PC-3 (cell line): ENCODE results near the gene MPI. TPM values are rescaled to one million over a fixed set of nuclear protein-coding genes. Genes with fewer than 3 reads are reported as not detected.

ENCODE experiments used
- ATAC-seq: fragments of 200-7000 bp; cut with Tn5 transposase; 2 replicates; pipeline ENCODE4 v1.9.1; 2020; ENCODE audit warnings: mild to moderate bottlenecking, moderate library complexity
- BruUV-seq: library from RNA; stranded (reverse); fragments of 400-500 nt; replicated peaks from 2 replicates; lab custom pipeline; 2021; lab: Mats Ljungman, UMichigan
- CTCF ChIA-PET: fragments of 300-600 bp; sonication (Branson Sonifier 250); formaldehyde crosslinking; loops from one replicate; lab custom pipeline; 2022; ENCODE audit warnings: antibody characterized with exemption; lab: Charles Lee
- POLR2A ChIA-PET: fragments of 300-600 bp; sonication (Branson Sonifier 250); formaldehyde crosslinking; loops from one replicate; lab custom pipeline; 2022; ENCODE audit warnings: antibody characterized with exemption; ENCODE audit not compliant: unreplicated experiment; lab: Charles Lee
- DNase-seq: peaks from one replicate; pipeline ENCODE4 v3.0.0-alpha.2; 2015
- H2AFZ ChIP-seq: fragments of 300-600 bp; sonication (generic); 2 replicates; pipeline ENCODE4 v1.6.0; 2016; ENCODE audit warnings: antibody characterized with exemption, low read length
- H3F3A ChIP-seq: fragments of 300-600 bp; sonication (generic); one replicate; pipeline ENCODE4 v1.6.0; 2017; ENCODE audit warnings: antibody characterized with exemption, low read length, control low read depth, mild to moderate bottlenecking; ENCODE audit not compliant: unreplicated experiment
- H3K27ac ChIP-seq: fragments of 300-600 bp; sonication (generic); 2 replicates; pipeline ENCODE4 v1.5.1; 2016; ENCODE audit warnings: mild to moderate bottlenecking, low read length
- H3K27me3 ChIP-seq: fragments of 300-600 bp; sonication (generic); 2 replicates; pipeline ENCODE4 v1.6.1; 2016; ENCODE audit warnings: low read length, mixed read lengths
- H3K36me3 ChIP-seq: fragments of 300-600 bp; sonication (generic); 2 replicates; pipeline ENCODE4 v1.6.1; 2016; ENCODE audit warnings: low read depth, mixed run types, low read length, mixed read lengths
- H3K4me1 ChIP-seq: fragments of 300-600 bp; sonication (generic); 2 replicates; pipeline ENCODE4 v1.5.1; 2016; ENCODE audit warnings: low read length; ENCODE audit not compliant: insufficient read depth
- H3K4me2 ChIP-seq: fragments of 300-600 bp; sonication (generic); 2 replicates; pipeline ENCODE4 v1.6.0; 2016; ENCODE audit warnings: low read length
- H3K4me3 ChIP-seq: fragments of 300-600 bp; sonication (generic); 2 replicates; pipeline ENCODE4 v1.5.1; 2016; ENCODE audit warnings: mild to moderate bottlenecking, low read length, mixed read lengths
- H3K79me2 ChIP-seq: fragments of 300-600 bp; sonication (generic); 2 replicates; pipeline ENCODE4 v1.6.1; 2017; ENCODE audit warnings: low read length, mixed read lengths
- H3K9ac ChIP-seq: fragments of 300-600 bp; sonication (generic); 2 replicates; pipeline ENCODE4 v1.6.0; 2016; ENCODE audit warnings: mild to moderate bottlenecking, low read length
- H3K9me2 ChIP-seq: fragments of 300-600 bp; sonication (generic); replicated peaks from 2 replicates; pipeline ENCODE4 v1.6.1; 2016; ENCODE audit warnings: mixed run types, low read length, mixed read lengths
- H3K9me3 ChIP-seq: fragments of 300-600 bp; sonication (generic); 2 replicates; pipeline ENCODE4 v1.6.1; 2016; ENCODE audit warnings: low read length, mixed read lengths
- H4K20me1 ChIP-seq: fragments of 300-600 bp; sonication (generic); 2 replicates; pipeline ENCODE4 v1.6.1; 2016; ENCODE audit warnings: low read length, mixed read lengths
- CTCF ChIP-seq: fragments of 300-600 bp; sonication (generic); conservative IDR thresholded peaks from 2 replicates; pipeline ENCODE4 v1.5.1; 2017; ENCODE audit warnings: antibody characterized with exemption, low read depth, mild to moderate bottlenecking, low read length
- EZH2 ChIP-seq: fragments of 300-600 bp; sonication (generic); IDR thresholded peaks from one replicate; pipeline ENCODE4 v1.6.1; 2017; ENCODE audit warnings: antibody characterized with exemption, mild to moderate bottlenecking, low read length; ENCODE audit not compliant: unreplicated experiment
- EZH2phosphoT487 ChIP-seq: fragments of 300-600 bp; sonication (generic); IDR thresholded peaks from 2 replicates; pipeline ENCODE4 v1.6.1; 2018; ENCODE audit warnings: mild to moderate bottlenecking, antibody characterized with exemption, low read length, borderline replicate concordance
- intact Hi-C: fragments of 100-400 bp; cut with micrococcal nuclease; formaldehyde crosslinking; loops from 2 replicates; pipeline ENCODE4 v1.9.0; 2023
- total RNA-seq: library from RNA; depleted of rRNA; stranded (reverse); fragments of >200 nt; gene quantifications from 2 replicates; pipeline ENCODE4 v1.2.3, GENCODE V29; 2014

MPI gene
- total RNA-seq, 1 experiment from 2014 or later, result 35.2 TPM

DNA sequence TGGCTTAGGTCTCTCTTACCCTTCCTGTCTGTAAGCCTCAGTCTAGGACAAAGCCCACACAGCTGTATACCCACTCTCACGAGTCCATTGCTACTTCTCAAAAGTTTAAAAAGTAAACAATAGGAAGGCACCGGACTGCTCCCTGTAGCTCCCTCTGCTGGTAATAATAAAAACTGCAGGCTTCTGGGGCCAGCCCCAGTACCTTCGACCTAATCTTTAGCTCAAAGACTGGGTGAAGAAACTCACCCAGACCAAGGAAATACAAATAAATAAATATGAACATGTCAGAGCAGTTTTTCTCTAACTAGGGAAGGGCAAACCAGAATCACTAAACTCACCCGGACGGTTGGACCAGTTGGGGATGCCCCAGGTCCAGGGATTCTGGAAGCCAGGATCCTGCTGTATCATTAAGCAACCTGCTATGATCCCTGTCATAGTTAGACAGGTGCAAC lies 11.8 kb downstream of the MPI start:
- POLR2A ChIA-PET, result interaction anchor here (0.6 kb wide), 2 partner anchors 62 to 93 kb away, joined by 3 to 4 read pairs; no protein-coding TSS in a partner anchor
- Histone ChIP-seq H3K4me3 (no peak overlapping the region), H3K27me3 (no peaks in the 10 kb centered on the region), H3K9me2 (no peaks in the 10 kb centered on the region), H3K36me3 (peaks cover 17% of the 10 kb centered on the region; the same call in 1 of the 2 replicates), H3K79me2 (peaks cover 21% of the 10 kb centered on the region), H2AFZ (no peak overlapping the region), H3K9me3 (no peaks in the 10 kb centered on the region), H3K27ac (no peak overlapping the region), H3K4me2 (no peak overlapping the region), H4K20me1 (no peaks in the 10 kb centered on the region), H3K9ac (no peak overlapping the region), H3F3A (peaks cover 4% of the 10 kb centered on the region), H3K4me1 (peaks cover 16% of the 10 kb centered on the region)
- DNase-seq (peak; percentile 86), ATAC-seq (peak; percentile 52)
- intact Hi-C loops, result loop anchor here (5.0 to 10.0 kb wide), 2 partner anchors 36 to 57 kb away; partner anchors contain the start of genes COX5A and ULK3
- TF ChIP-seq CTCF (peak; percentile 89), EZH2phosphoT487 (no peak)
- CTCF ChIA-PET, result interaction anchor here (0.7 to 1.2 kb wide), 6 partner anchors 10 to 131 kb away, joined by 3 to 8 read pairs (median 4); no protein-coding TSS in a partner anchor
- no TSS peak for BruUV-seq

- Histone ChIP-seq H2AFZ (no peak overlapping the region), H4K20me1 (no peaks in the 10 kb centered on the region), H3K79me2 (peaks cover 21% of the 10 kb centered on the region), H3K36me3 (peaks cover 17% of the 10 kb centered on the region; the same call in 1 of the 2 replicates), H3K9ac (no peak overlapping the region), H3K27me3 (no peaks in the 10 kb centered on the region), H3F3A (peaks cover 4% of the 10 kb centered on the region), H3K9me2 (no peaks in the 10 kb centered on the region), H3K27ac (no peak overlapping the region), H3K4me3 (no peak overlapping the region), H3K9me3 (no peaks in the 10 kb centered on the region), H3K4me2 (no peak overlapping the region), H3K4me1 (peaks cover 22% of the 10 kb centered on the region)
- no peak for ATAC-seq
- intact Hi-C loops, result loop anchor here (5.0 to 10.0 kb wide), 2 partner anchors 35 to 58 kb away; partner anchors contain the start of genes COX5A and ULK3
- DNase-seq, result no peak
- ChIA-PET POLR2A (interaction anchor here (0.6 kb wide), 1 partner anchor 93 kb away, joined by 4 read pairs; no protein-coding TSS in a partner anchor), CTCF (interaction anchor here (0.7 to 1.2 kb wide), 5 partner anchors 11 to 131 kb away, joined by 3 to 8 read pairs (median 4); no protein-coding TSS in a partner anchor)
- no TSS peak for BruUV-seq
- TF ChIP-seq EZH2phosphoT487 (no peak), CTCF (no peak), EZH2 (no peak)
These were observed 12.6 kb downstream of the MPI start for GRCh38 chr15:74902295-74903075.
